Measurements from ENCODE around the gene ZSWIM1.
"Not testable (repeated sequence)": the region's sequence is repeated elsewhere in the genome, so short reads cannot be mapped to it uniquely, and the experiment has no call there.

The ZSWIM1 gene

GRCh38 chr20:45872626-45873025, 8.4 kb upstream of the ZSWIM1 start:
- in situ Hi-C loops (cut with MboI; ENCODE audit: low sequenced_read_pairs, unreplicated experiment): no loop called here
- TF ChIP-seq CTCF (IDR thresholded peaks at IDR 0.05; ENCODE audit: borderline replicate concordance, control extremely low read depth, extremely low read depth, insufficient read depth, missing control alignments): no peak
- no peak for DNase-seq (ENCODE audit: low spot score)

- TF ChIP-seq CTCF (IDR thresholded peaks at IDR 0.05; ENCODE audit: borderline replicate concordance, control extremely low read depth, extremely low read depth, insufficient read depth, missing control alignments): no peak
- no peak for DNase-seq (ENCODE audit: low spot score)
- in situ Hi-C loops (cut with MboI; ENCODE audit: low sequenced_read_pairs, unreplicated experiment): no loop called here
These were observed 7.5 kb upstream of the ZSWIM1 start for GRCh38 chr20:45873409-45874103.

GRCh38 chr20:45874104-45874481, 6.9 kb upstream of the ZSWIM1 start:
- in situ Hi-C loops (cut with MboI; ENCODE audit: low sequenced_read_pairs, unreplicated experiment); DNase-seq (ENCODE audit: low spot score): not testable (repeated sequence)

- DNase-seq (ENCODE audit: low spot score): no peak
- TF ChIP-seq CTCF (IDR thresholded peaks at IDR 0.05; ENCODE audit: borderline replicate concordance, control extremely low read depth, extremely low read depth, insufficient read depth, missing control alignments): no peak
- in situ Hi-C loops (cut with MboI; ENCODE audit: low sequenced_read_pairs, unreplicated experiment): no loop called here
These were observed 6.5 kb upstream of the ZSWIM1 start for GRCh38 chr20:45874576-45874975.

GRCh38 chr20:45878076-45878761, 2.8 kb upstream of the ZSWIM1 start:
- in situ Hi-C loops (cut with MboI; ENCODE audit: low sequenced_read_pairs, unreplicated experiment): no loop called here
- no peak for DNase-seq (ENCODE audit: low spot score)
- no peak for TF ChIP-seq CTCF (IDR thresholded peaks at IDR 0.05; ENCODE audit: borderline replicate concordance, control extremely low read depth, extremely low read depth, insufficient read depth, missing control alignments)

GRCh38 chr20:45882469-45883099, 1.6 kb downstream of the ZSWIM1 start:
- no peak for DNase-seq (ENCODE audit: low spot score)
- TF ChIP-seq CTCF (IDR thresholded peaks at IDR 0.05; ENCODE audit: borderline replicate concordance, control extremely low read depth, extremely low read depth, insufficient read depth, missing control alignments): no peak
- in situ Hi-C loops (cut with MboI; ENCODE audit: low sequenced_read_pairs, unreplicated experiment): no loop called here

- in situ Hi-C loops (cut with MboI; ENCODE audit: low sequenced_read_pairs, unreplicated experiment): no loop called here
- no peak for TF ChIP-seq CTCF (IDR thresholded peaks at IDR 0.05; ENCODE audit: borderline replicate concordance, control extremely low read depth, extremely low read depth, insufficient read depth, missing control alignments)
These were observed 2.1 kb downstream of the ZSWIM1 start for GRCh38 chr20:45883100-45883469.

More at GRCh38 chr20:45883100-45883469, 2.1 kb downstream of the ZSWIM1 start:
- no peak for DNase-seq (ENCODE audit: low spot score)

All from GM13976 (cell line).